Measurements from ENCODE around the gene KLHL30.

DNA sequence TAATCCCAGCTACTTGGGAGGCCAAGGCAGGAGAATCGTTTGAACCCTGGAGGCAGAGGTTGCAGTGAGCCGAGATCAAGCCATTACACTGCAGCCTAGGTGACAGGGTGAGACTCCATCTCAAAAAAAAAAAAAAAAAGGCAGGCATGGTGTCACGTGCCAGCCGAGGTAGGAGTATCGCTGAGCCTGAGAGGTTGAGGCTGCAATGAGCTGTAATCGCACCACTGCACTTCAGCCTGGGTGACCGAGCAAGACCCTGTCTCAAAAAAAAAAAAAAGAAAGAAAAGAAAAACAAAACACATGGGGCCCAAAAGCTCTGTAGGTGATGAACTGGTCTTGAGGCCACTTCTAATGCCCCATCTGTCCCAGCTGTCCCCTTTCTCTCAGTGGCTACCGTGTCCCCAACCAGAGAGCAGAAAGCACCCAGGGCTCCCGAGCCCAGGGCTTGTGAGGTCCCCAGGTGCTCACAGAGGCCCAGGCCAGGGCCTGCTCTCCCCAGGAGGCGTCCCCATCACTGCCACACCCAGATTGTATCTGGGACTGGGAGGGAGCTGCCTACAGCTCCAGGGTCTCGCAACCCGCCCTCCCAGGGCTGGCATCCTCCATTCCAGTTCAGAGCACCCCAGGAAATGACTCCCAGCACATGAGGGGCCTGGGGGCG, 8.5 kb downstream of the KLHL30 start:
- TF ChIP-seq, protein P1, sequence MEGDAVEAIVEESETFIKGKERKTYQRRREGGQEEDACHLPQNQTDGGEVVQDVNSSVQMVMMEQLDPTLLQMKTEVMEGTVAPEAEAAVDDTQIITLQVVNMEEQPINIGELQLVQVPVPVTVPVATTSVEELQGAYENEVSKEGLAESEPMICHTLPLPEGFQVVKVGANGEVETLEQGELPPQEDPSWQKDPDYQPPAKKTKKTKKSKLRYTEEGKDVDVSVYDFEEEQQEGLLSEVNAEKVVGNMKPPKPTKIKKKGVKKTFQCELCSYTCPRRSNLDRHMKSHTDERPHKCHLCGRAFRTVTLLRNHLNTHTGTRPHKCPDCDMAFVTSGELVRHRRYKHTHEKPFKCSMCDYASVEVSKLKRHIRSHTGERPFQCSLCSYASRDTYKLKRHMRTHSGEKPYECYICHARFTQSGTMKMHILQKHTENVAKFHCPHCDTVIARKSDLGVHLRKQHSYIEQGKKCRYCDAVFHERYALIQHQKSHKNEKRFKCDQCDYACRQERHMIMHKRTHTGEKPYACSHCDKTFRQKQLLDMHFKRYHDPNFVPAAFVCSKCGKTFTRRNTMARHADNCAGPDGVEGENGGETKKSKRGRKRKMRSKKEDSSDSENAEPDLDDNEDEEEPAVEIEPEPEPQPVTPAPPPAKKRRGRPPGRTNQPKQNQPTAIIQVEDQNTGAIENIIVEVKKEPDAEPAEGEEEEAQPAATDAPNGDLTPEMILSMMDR (conservative IDR thresholded peaks at IDR 0.05 in 1 of 2, IDR thresholded peaks at IDR 0.05 in 1 of 2; ENCODE audit: extremely low read depth in 1 of 2, insufficient read depth in 1 of 2, low read depth in 1 of 2, low read length in 2 of 2) = no peak
- no peak for TF ChIP-seq EZH2 (IDR thresholded peaks at IDR 0.05; ENCODE audit: borderline replicate concordance, low read length)

All from mammary epithelial cell (primary cell).